GM21825 (cell line): ENCODE data around the gene DNAJB1.
"Not testable (repeated sequence)": the region's sequence is repeated elsewhere in the genome, so short reads cannot be mapped to it uniquely, and the experiment has no call there.

Experiments used
- ATAC-seq: cut with Tn5 transposase; IDR thresholded peaks from one replicate; pipeline ENCODE4 v1.9.1; 2021; ENCODE audit warnings: mild to moderate bottlenecking, moderate library complexity; ENCODE audit not compliant: unreplicated experiment

DNAJB1 gene

GRCh38 chr19:14517840-14518505, at the start of gene DNAJB1:
DNAJB1 (minus strand) TSS chr19:14518397; CDS start chr19:14518349, 48 bp downstream.
- peak; percentile 54 for ATAC-seq

GRCh38 chr19:14567079-14567478, 48.9 kb upstream of the DNAJB1 start:
- no peak for ATAC-seq

GRCh38 chr19:14566712-14567077, 48.5 kb upstream of the DNAJB1 start:
- no peak for ATAC-seq

- no peak for ATAC-seq
These were observed 47.8 kb upstream of the DNAJB1 start for GRCh38 chr19:14565765-14566711.

- no peak for ATAC-seq
These were observed 47.1 kb upstream of the DNAJB1 start for GRCh38 chr19:14565298-14565679.

- ATAC-seq: not testable (repeated sequence)
These were observed 46.6 kb upstream of the DNAJB1 start for GRCh38 chr19:14564652-14565297.

- no peak for ATAC-seq
These were observed 45.9 kb upstream of the DNAJB1 start for GRCh38 chr19:14563989-14564651.

GRCh38 chr19:14563590-14563926, 45.4 kb upstream of the DNAJB1 start:
- no peak for ATAC-seq

- no peak for ATAC-seq
These were observed 44.7 kb upstream of the DNAJB1 start for GRCh38 chr19:14562660-14563589.

- no peak for ATAC-seq
These were observed 43.7 kb upstream of the DNAJB1 start for GRCh38 chr19:14561847-14562351.

GRCh38 chr19:14561249-14561648, 43.1 kb upstream of the DNAJB1 start:
- ATAC-seq: no peak

- ATAC-seq: no peak
These were observed 42.5 kb upstream of the DNAJB1 start for GRCh38 chr19:14560776-14561108.

- ATAC-seq: no peak
These were observed 41.9 kb upstream of the DNAJB1 start for GRCh38 chr19:14559916-14560775.

- no peak for ATAC-seq
These were observed 40.3 kb upstream of the DNAJB1 start for GRCh38 chr19:14558370-14559066.

GRCh38 chr19:14556662-14557188, 38.5 kb upstream of the DNAJB1 start:
- peak; percentile 56 for ATAC-seq

- no peak for ATAC-seq
These were observed 37.9 kb upstream of the DNAJB1 start for GRCh38 chr19:14555918-14556661.

- ATAC-seq: no peak
These were observed 36.2 kb upstream of the DNAJB1 start for GRCh38 chr19:14554382-14554812.

GRCh38 chr19:14553939-14554243, 35.7 kb upstream of the DNAJB1 start:
- no peak for ATAC-seq
